Effector memory CD8-positive, alpha-beta T cell (primary cell): ENCODE measurements around the gene RO60.

Experiments used
- ATAC-seq: fragments of 150-1000 bp; cut with Tn5 transposase; replicated peaks from 2 replicates; pipeline ENCODE4 v1.10.0; 2021; ENCODE audit warnings: mild to moderate bottlenecking, moderate library complexity
- DNase-seq, 3 experiments: peaks; one replicate each; pipeline ENCODE4 v3.0.0; 2021
- H3K27ac Mint-ChIP-seq, 2 donors: one replicate each; pipeline ENCODE4 v1.8.0; 2022; ENCODE audit warnings: mild to moderate bottlenecking in 2 of 2, mixed read lengths in 2 of 2, moderate library complexity in 2 of 2
- H3K27me3 Mint-ChIP-seq, 2 donors: one replicate each; pipeline ENCODE4 v1.8.0; 2022; ENCODE audit warnings: mixed read lengths in 2 of 2
- H3K36me3 Mint-ChIP-seq: one replicate; pipeline ENCODE4 v1.8.0; 2022; ENCODE audit warnings: mild to moderate bottlenecking, moderate library complexity, mixed read lengths; ENCODE audit not compliant: insufficient read depth
- H3K4me1 Mint-ChIP-seq, 2 donors: one replicate each; pipeline ENCODE4 v1.8.0; 2022; ENCODE audit warnings: low read depth in 2 of 2, mixed read lengths in 2 of 2
- H3K4me3 Mint-ChIP-seq, 2 donors: one replicate each; pipeline ENCODE4 v1.8.0; 2022; ENCODE audit warnings: mild to moderate bottlenecking in 2 of 2, mixed read lengths in 2 of 2, moderate library complexity in 2 of 2
- H3K9me3 Mint-ChIP-seq, 2 donors: one replicate each; pipeline ENCODE4 v1.8.0; 2022; ENCODE audit warnings: mixed read lengths in 2 of 2

The RO60 gene

DNA sequence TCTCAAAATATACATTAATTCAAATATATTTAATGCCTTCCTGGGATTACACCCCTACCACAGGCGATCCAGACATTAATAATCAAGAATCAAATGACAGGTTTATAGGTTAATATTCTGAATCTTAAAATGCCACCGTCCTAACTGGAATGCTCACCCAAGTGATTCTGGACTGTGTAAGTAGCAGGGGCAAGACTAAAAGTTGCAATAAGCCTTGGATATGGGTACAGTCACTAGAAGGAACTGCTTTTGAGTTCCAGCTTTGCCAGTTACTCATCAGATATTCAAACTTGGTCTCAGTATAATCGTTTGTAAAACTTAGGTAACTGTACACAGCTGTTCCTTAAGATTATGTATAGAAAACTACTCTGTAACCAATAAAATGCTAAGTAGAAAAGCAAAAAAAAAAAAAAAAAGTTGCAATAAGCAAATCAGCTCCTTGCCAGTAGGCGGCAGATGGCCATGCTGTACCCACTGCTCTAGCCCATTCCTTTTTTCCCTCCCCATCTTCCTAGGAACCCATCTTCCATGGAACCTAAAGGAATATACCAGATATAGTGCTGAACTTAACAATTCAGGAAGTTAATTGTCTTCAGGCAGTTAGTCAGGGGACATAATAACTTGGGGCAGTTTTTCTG, 10.5 kb downstream of the RO60 start:
- H3K27me3 Mint-ChIP-seq: no peaks in the 10 kb centered on the region
- DNase-seq (no peak), ATAC-seq (peak; percentile 49)
- H3K4me3 Mint-ChIP-seq: peak overlapping the region; percentile 29 to 37
- peaks cover 25 to 54% of the 10 kb centered on the region in 2 donors for H3K4me1 Mint-ChIP-seq
- H3K36me3 Mint-ChIP-seq: no peaks in the 10 kb centered on the region
- H3K9me3 Mint-ChIP-seq: no peaks in the 10 kb centered on the region
- peak overlapping the region; percentile 44 to 87 for H3K27ac Mint-ChIP-seq

- peaks cover 23 to 50% of the 10 kb centered on the region in 2 donors for H3K4me1 Mint-ChIP-seq
These were observed 11.0 kb downstream of the RO60 start for GRCh38 chr1:193070386-193070753.

DNA sequence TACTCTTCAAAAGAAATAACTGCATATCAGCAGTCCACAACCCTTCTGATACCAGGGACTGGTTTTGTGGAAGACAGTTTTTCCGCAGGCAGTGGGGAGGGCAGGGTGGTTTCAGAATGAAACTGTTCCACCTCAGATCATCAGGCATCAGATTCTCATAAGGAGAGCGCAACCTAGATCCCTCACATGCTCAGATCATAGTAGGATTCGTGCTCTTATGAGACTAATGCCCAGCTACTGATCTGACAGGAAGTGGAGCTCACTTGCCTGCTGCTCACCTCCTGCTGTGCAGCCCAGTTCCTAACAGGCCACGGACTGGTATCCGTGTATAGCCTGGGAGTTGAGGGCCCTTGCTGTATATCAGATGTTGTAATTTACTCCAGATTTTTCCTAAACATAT, 11.5 kb downstream of the RO60 start:
- Mint-ChIP-seq H3K4me1 (peaks cover 21 to 47% of the 10 kb centered on the region in 2 donors), H3K9me3 (no peaks in the 10 kb centered on the region), H3K27me3 (no peaks in the 10 kb centered on the region), H3K4me3 (peak overlapping the region; percentile 12 to 25), H3K27ac (peak overlapping the region; percentile 65 to 87), H3K36me3 (no peaks in the 10 kb centered on the region)
- ATAC-seq: peak; percentile 76
- DNase-seq: no peak

More at GRCh38 chr1:193070386-193070753, 11.0 kb downstream of the RO60 start:
- H3K27ac Mint-ChIP-seq: peak overlapping the region; percentile 44 to 87
- H3K4me3 Mint-ChIP-seq: peak overlapping the region; percentile 29 to 37
- DNase-seq: no peak
- ATAC-seq: peak; percentile 42
- H3K9me3 Mint-ChIP-seq: no peaks in the 10 kb centered on the region
- no peaks in the 10 kb centered on the region for H3K27me3 Mint-ChIP-seq
- no peaks in the 10 kb centered on the region for H3K36me3 Mint-ChIP-seq

GRCh38 chr1:193077991-193078390, 18.6 kb downstream of the RO60 start:
- DNase-seq (no peak), ATAC-seq (no peak)
- H3K27me3 Mint-ChIP-seq: no peaks in the 10 kb centered on the region
- no peaks in the 10 kb centered on the region for H3K9me3 Mint-ChIP-seq
- H3K4me1 Mint-ChIP-seq: peaks cover 2 to 6% of the 10 kb centered on the region in 2 donors
- H3K36me3 Mint-ChIP-seq: peaks cover 50% of the 10 kb centered on the region
- no peak overlapping the region for H3K4me3 Mint-ChIP-seq
- H3K27ac Mint-ChIP-seq: no peak overlapping the region

DNA sequence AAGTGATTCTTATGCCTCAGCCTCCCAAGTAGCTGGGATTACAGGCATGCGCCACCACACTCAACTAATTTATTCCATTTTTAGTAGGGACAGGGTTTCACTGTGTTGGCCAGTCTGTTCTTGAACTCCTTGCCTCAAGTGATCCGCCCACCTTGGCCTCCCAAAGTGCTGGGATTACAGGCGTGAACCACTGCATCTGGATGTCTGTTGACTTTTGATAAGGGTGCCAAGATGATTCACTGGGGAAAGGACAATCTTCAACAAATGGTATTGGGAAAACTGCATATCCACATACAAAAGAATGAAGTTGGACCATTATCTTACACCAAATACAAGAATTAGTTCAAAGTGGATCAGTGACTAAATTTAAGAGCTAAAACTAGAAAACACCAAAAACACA, 19.8 kb downstream of the RO60 start:
- Mint-ChIP-seq H3K4me3 (no peak overlapping the region), H3K27me3 (no peaks in the 10 kb centered on the region), H3K36me3 (peaks cover 62% of the 10 kb centered on the region), H3K4me1 (peaks cover 2 to 6% of the 10 kb centered on the region in 2 donors), H3K27ac (no peak overlapping the region), H3K9me3 (no peaks in the 10 kb centered on the region)
- ATAC-seq (no peak), DNase-seq (no peak)

DNA sequence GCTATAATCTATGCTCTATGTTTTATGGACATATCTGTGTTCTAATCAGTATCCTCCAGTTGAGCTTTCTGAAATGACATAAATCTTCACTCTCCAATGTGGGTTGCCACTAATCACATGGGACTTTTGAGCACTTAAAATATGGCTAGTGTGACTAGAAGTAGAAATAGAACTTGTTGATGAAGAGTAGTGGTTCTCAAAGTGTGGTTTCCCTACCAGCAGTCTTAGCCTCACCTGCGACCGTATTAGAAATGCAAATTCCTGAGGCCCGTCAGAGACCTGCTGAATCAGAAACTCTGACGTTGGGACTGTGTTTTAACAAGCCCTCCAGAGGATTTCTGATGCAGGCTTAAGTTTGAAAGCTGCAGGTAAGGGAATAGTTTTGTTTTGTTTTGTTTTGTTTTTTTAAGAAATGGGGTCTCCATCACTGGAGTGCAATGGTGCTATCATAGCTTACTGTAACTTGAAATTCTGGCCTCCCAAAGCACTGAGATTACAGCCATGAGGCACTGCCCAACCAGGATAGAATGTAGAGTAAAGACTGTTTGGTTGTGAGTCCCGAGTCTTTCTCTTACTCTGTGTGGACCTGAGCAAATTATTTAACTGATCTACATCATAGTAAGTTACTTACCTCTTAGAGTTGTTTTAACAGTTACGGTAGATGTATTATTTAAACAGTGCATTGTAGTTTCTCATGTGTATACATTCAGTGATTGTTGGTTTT, 24.1 kb downstream of the RO60 start:
- ATAC-seq: no peak
- H3K27ac Mint-ChIP-seq: peak overlapping the region in 1 of 2 donors; percentile 38
- no peak for DNase-seq
- no peaks in the 10 kb centered on the region for H3K4me1 Mint-ChIP-seq
- H3K4me3 Mint-ChIP-seq: no peak overlapping the region
- H3K9me3 Mint-ChIP-seq: no peaks in the 10 kb centered on the region
- H3K36me3 Mint-ChIP-seq: peaks cover 73% of the 10 kb centered on the region
- no peaks in the 10 kb centered on the region for H3K27me3 Mint-ChIP-seq

DNA sequence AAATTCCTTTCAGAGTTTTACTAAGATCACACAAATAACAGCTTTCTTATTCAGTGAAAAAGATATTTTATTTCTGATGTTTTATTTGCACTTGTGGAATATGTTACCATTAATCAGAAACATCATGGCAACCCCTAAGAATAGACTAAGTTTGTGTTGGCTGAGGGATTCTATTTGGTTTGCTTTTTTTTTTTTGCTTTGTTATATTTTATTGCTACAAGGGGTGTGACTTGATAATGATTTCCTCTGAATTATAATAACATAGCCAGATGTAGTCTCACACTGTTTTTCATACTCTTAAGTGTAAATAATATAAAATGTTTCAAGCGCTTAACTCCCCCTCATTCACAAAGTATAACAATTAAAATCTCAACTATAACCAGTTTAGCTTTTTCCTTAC, 25.9 kb downstream of the RO60 start:
- H3K27me3 Mint-ChIP-seq: no peaks in the 10 kb centered on the region
- H3K27ac Mint-ChIP-seq: no peak overlapping the region
- DNase-seq (no peak), ATAC-seq (no peak)
- no peak overlapping the region for H3K4me3 Mint-ChIP-seq
- H3K9me3 Mint-ChIP-seq: no peaks in the 10 kb centered on the region
- H3K4me1 Mint-ChIP-seq: no peaks in the 10 kb centered on the region
- H3K36me3 Mint-ChIP-seq: peaks cover 63% of the 10 kb centered on the region

DNA sequence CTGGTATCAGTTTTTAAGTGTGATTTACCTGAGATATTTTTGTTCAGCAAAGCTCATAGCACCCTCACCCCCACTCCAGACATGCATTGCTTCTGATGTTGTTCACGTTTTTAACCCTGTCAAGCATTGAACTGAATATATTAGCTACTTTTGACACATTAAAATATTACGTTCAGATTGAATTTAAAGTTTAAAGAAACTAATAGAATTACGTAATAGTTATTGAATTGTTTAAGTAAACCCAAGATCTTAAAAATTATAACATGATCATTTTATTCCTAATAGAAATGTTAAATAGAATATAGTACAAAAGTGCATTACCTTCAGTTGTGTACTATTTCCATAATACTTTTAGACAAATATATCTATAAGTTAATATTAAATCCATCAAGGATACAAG, 26.9 kb downstream of the RO60 start:
- peak overlapping the region in 1 of 2 donors; percentile 77 for H3K27ac Mint-ChIP-seq
- no peaks in the 10 kb centered on the region for H3K4me1 Mint-ChIP-seq
- DNase-seq: no peak
- H3K36me3 Mint-ChIP-seq: peaks cover 52% of the 10 kb centered on the region
- no peak overlapping the region for H3K4me3 Mint-ChIP-seq
- no peaks in the 10 kb centered on the region for H3K9me3 Mint-ChIP-seq
- H3K27me3 Mint-ChIP-seq: no peaks in the 10 kb centered on the region
- ATAC-seq: no peak

DNA sequence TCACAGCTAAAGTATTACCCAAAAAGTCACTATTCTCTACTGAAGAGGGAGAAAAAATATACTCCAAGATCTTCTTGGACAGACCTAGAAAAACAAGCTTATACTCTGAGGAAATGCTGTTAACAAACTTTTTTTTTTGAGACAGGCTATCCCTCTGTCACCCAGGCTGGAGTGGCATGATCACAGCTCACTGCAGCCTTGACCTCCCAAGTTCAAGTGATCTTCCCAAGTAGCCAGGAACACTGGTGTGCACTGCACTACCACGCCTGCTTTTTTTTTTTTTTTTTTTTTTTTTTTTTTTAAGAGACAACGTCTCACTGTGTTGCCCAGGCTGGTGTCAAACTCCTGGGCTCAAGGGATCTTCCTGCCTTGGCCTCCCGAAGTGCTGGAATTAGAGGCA, 28.5 kb downstream of the RO60 start:
- H3K4me3 Mint-ChIP-seq: no peak overlapping the region
- no peaks in the 10 kb centered on the region for H3K9me3 Mint-ChIP-seq
- H3K4me1 Mint-ChIP-seq: no peaks in the 10 kb centered on the region
- no peak overlapping the region for H3K27ac Mint-ChIP-seq
- ATAC-seq (no peak), DNase-seq (no peak)
- H3K27me3 Mint-ChIP-seq: no peaks in the 10 kb centered on the region
- peaks cover 40% of the 10 kb centered on the region for H3K36me3 Mint-ChIP-seq

DNA sequence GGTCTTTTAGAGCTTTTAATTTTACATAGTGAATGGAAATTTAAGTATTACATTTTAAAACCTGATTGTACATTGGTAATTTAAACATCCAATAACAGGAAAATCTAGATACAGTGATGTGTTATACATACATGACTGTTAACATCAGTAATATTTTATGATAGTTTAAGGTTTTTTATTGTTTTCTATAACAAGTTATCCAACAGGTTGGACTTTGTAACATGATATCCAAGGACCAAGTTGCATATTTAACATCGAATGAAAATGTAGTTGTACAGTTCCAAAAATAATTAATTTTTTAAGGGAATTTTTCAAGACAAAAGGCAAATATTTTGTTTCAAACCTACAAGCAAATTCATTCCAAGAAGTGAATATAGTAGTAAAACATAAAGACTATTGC, 31.5 kb downstream of the RO60 start:
- Mint-ChIP-seq H3K4me1 (no peaks in the 10 kb centered on the region), H3K27ac (no peak overlapping the region), H3K9me3 (no peaks in the 10 kb centered on the region), H3K4me3 (no peak overlapping the region), H3K27me3 (no peaks in the 10 kb centered on the region), H3K36me3 (peaks cover 21% of the 10 kb centered on the region)
- DNase-seq: no peak
- ATAC-seq: no peak

- no peaks in the 10 kb centered on the region for H3K27me3 Mint-ChIP-seq
- H3K9me3 Mint-ChIP-seq: no peaks in the 10 kb centered on the region
- no peak overlapping the region for H3K4me3 Mint-ChIP-seq
- no peak overlapping the region for H3K27ac Mint-ChIP-seq
- DNase-seq (no peak), ATAC-seq (no peak)
- H3K4me1 Mint-ChIP-seq: peaks cover 0 to 7% of the 10 kb centered on the region in 2 donors
- H3K36me3 Mint-ChIP-seq: peaks cover 29% of the 10 kb centered on the region
These were observed 34.7 kb downstream of the RO60 start for GRCh38 chr1:193094112-193094511.

DNA sequence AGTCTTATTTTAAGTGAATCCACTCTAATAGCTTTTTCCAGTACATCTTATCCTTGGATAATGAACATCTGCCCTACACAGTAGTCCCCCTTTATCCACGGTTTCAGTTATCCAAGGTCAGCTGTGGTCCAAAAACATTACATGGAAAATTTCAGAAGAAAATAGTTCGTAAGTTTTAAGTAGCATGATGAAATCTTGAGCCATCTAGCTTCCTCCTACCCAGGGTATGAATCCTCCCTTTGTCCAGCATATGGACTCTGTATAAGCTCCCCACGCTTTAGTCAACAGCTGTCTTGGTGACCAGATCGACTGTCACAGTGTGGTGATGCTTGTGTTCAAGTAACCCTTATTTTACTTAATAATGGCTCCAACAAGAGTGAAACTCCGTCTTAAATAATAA, 43.2 kb downstream of the RO60 start:
- DNase-seq: no peak
- H3K4me3 Mint-ChIP-seq: peak overlapping the region in 1 of 2 donors; percentile 86
- ATAC-seq: no peak
- no peaks in the 10 kb centered on the region for H3K9me3 Mint-ChIP-seq
- no peak overlapping the region for H3K27ac Mint-ChIP-seq
- peaks cover 21% of the 10 kb centered on the region for H3K36me3 Mint-ChIP-seq
- H3K27me3 Mint-ChIP-seq: no peaks in the 10 kb centered on the region
- H3K4me1 Mint-ChIP-seq: peaks cover 13 to 23% of the 10 kb centered on the region in 2 donors

GRCh38 chr1:193103759-193104501, 44.5 kb downstream of the RO60 start:
- Mint-ChIP-seq H3K4me3 (peak overlapping the region; percentile 86), H3K27ac (peak overlapping the region; percentile 67 to 86), H3K27me3 (no peaks in the 10 kb centered on the region), H3K9me3 (no peaks in the 10 kb centered on the region), H3K36me3 (peaks cover 17% of the 10 kb centered on the region), H3K4me1 (peaks cover 13 to 19% of the 10 kb centered on the region in 2 donors)
- ATAC-seq (no peak), DNase-seq (no peak)
